Left cardiac atrium (tissue), 4 donors: ENCODE results near the gene VPS54. TPM values are rescaled to one million over a fixed set of nuclear protein-coding genes. Genes with fewer than 3 reads are reported as not detected.

ENCODE experiments used
- ATAC-seq, 2 donors: fragments of 200-7000 bp; cut with Tn5 transposase; one replicate each; pipeline ENCODE4 v1.9.1; 2020; ENCODE audit warnings: mild to moderate bottlenecking in 2 of 2, moderate library complexity in 2 of 2
- DNase-seq: peaks from one replicate; pipeline ENCODE4 v3.0.0-alpha.2; 2020
- intact Hi-C, 2 donors: fragments of 100-400 bp; cut with DNase I; formaldehyde crosslinking; loops; one replicate each; pipeline versions ENCODE4 v1.14.1 to v1.15.1; 2022 to 2023
- total RNA-seq, 2 donors: library from RNA; stranded (reverse); fragmentation: NEBNext Ultra II Directional; extraction: Animal tissue kit (Norgen Biotek cat#: 25700); gene quantifications; one replicate each; pipeline ENCODE4 v1.2.1, GENCODE V29; 2021
- donor health status: DM: no; HTN: yes; CAD: no.
- donor health status: DM: no; HTN: yes; CAD: no; lungs with severe emphysema.
- donor health status: DM: yes; HTN: yes; CAD: no.
- donor health status: Dilated cardiomyopathy.

Gene VPS54
- total RNA-seq, 2 donors from 2014 or later: 11.7 to 14.4 TPM

DNA sequence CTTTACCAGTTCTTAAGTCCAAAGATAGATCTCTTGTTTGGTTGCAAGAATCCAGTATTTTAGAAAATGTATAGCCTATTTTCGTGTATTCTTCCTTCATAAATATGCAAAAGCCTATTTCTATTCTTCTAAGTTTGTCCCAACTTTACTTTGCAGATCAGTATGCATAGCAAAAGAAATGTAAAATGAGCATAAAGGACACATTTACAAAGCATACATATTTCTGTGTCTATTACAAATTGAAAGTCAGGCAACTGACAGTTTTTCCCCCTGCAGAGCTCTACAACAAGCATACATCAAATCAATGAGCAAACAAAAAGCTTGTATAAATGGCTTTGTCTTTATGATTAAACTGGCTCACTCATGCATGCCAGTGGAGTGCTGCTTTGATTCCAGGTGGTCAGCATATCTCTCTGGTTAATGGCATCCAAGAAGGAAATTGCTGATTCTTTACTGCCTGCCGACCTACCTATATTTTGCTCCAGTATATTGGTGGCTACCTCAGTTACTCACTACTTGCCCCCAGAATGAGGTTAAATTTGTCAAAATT is 10.0 kb upstream of the VPS54 start:
- intact Hi-C loops: no loop called here
- DNase-seq (no peak), ATAC-seq (no peak)

DNA sequence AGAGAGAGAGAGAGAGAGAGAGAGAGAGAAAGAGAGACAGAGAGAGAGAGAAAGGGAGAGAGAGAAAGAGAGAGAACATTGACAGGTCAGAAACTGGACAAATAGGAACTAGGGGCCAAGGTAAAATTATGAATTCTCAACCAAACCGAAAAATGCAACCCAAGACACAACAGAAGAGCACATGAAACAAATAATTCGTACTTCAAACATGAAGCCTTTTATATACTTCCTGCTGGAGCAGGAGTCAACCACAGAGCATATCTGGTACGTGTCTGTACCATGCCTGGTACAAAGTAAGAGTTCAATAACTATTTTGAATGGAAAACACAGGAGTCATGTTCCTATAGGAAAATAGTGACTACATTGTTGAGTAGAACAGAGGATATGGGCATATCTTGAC is 6.5 kb upstream of the VPS54 start:
- intact Hi-C loops: no loop called here
- ATAC-seq: no peak
- no peak for DNase-seq

DNA sequence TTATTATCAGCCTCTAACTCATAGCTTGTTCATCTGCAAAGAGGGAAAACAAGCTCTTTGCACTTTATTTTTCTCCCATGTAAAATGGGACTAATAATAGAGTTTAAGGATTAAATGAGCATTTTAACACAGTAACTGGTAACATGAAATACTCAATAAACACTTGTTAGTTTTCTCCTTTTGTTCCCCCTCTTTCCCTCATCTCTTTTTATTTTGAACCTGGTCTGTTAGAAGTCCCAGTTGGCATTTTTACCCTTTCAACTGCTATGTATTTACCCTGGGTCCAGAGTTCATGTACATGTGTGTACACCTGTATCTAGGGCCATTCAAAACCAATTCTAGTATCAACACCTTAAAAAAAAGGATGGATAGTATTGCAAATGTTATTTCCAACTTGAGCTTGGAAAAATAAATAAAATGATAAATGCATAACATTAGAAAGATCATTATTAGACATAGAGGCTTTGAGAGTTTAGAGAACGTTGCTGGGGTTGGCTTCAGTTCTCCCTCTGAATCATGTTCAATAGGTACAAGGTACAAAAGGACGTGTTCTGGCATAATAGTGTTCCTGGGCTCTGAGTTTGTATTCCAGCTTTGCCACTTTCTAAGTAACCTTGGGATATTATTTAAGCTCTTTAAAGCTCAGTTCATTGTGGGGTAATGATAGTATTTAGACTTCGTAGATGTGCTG is 5.2 kb upstream of the VPS54 start:
- ATAC-seq: no peak
- no peak for DNase-seq
- intact Hi-C loops: no loop called here

DNA sequence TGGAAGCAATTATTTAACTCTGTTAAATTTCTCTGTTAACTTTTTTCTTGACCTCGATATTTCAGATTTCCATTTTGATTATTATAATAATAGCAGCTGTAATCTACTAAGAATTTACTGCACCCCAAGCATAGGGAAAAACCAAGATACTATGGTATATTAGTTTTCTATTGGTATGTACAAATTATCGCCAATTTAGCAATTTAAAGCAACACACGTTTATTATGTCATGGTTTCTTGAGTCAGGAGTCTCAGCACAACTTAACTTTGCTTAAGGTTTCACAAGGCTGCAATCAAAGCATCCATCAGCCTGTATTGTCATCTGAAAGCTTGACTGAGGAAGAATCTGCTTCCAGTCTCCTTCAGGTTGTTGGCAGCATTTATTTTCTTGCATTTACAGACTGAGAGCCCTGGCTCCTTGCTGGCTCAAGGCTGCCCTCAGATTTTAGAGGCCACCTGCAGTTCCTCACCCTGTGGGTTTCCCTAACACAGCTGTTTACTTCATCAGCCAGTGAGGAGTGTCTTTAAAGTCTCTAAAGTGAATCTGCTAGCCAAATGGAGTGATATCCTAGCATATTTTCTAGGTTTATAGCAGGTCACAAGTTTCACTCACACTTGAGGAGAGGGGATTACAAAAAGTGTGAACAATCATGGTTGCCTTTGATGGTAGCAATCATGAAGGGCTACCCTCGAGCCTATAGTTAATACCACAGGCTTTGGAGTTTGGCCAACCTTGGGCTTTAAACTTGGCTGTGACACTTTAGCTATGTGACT is 4.4 kb upstream of the VPS54 start:
- ATAC-seq (no peak), DNase-seq (no peak)
- intact Hi-C loops: no loop called here

DNA sequence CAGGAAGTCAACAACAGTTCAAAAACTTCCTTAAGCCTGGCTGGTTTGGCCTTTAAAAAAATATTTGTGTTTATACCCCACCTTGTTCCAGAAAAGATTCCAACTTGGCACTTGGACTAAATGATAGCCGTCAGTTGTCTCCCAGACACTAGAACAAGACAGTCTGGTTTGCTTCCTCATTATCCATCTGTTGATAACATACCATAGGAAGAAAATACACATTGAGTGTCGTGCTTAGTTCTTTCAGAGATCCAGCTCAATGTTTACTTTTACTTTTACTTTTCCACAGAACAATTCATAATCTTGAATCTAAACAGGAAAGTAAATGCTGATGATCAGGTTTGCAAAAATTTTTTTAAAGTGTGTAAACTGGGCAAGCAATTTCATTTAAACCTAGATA is 2.4 kb upstream of the VPS54 start:
- intact Hi-C loops: no loop called here
- DNase-seq (no peak), ATAC-seq (no peak)

DNA sequence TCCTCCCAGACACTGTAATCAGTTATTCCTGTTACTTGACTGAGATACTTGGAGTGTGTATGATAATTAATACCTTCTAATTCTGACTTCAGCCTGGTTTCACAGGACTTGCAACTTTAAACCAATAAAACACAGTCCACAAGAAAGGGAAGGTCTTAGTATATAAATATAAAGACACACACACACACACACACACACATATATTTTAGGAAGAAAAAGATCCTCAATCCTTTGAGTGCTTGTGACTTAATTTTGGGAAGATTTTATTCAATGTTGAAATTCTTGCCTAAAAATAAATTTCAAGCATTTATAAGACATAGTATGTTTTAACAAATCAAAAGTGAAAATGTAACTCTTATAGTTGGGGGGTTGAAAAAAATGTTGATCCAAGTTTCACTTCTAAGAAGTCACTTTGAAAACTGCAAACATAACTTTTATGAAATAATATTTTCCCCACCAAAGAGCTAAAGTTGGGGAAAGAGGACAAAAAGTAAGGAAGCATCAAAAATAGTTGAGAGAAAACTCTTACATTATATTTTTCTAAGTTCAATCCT is 824 bp upstream of the VPS54 start:
- DNase-seq: no peak
- ATAC-seq: no peak
- intact Hi-C loops: no loop called here

DNA sequence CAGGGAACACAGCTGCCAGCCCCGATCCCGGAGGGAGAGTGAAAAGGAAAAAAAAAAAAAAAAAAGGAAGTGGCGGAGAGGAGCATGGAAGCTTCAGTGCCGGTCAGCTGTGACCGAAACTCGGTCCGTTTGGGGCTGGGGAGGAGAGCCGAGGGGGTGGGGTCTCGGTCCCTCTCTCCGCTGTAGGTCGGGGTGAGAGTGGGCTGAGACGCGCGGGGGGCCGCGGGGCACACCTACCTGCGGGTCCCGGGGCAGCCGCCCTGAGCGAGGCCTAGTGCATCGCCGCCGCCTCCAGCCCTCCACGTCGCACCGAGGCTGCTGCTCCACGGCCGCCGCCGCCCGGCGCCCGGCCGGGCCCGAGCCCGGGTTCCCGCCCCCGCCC is 536 bp downstream of the VPS54 start:
- peak; percentile 61 to 68 for ATAC-seq
- intact Hi-C loops: no loop called here
- DNase-seq: peak; percentile 63

DNA sequence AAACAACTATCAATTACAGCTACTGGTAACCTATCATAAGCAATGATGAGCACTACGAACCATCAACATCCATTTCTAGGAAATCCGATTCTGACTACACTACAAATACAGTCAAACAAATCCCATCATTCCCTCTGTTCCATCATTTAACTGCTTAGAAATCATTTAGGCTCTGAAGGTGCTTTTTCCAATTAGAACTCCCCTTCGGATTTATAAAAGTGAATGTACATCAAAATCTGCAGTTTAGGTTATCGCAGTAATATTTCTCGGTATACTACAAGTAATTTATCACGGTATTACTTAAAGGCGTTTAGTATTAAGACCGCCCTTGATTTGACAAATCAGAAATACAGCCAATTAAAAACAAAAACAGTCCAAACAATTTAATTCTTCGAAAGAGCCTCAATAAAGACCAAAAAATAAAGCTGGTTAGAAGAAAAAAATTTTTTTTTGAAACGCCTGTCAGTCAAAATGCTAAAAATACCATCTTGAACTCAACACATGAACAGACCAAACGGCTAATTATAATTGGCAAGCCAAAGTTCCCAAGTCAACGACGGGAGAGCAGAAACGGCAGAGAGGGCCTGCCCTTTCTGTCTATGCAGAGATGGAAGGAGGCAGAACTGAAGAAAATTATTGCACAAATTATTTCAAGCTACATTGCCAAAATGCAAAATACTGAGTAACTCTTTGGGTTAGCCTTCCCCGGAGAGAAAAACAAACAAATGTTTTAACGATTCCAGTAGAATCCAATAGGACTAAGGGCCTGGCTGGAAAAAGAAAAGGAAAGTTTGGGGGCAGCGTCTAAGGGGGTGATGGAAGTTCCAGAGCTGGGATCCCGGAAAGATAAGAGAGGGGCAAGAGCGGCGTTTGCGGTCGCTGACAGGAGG is 1.2 kb downstream of the VPS54 start:
- DNase-seq (no peak), ATAC-seq (peak; percentile 19 to 31)
- intact Hi-C loops: no loop called here

DNA sequence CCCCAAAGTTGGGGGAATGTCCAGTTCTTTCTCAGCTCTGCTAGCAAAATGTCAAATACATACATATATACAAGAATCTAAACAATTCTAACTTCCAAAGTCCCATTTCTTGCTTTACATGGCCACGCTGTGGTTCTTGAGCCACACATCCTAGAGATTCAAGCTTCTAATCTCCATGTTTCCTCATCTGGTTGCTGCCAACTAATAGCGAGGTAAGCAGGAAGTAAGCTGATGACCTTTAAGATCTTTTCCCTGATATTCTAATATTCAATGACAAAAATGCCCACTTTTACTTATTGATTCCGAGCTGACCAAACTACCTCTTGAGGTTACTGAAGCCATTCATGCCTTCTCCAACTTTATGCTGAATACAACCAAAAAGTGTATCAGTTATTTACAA is 3.3 kb downstream of the VPS54 start:
- intact Hi-C loops: no loop called here
- no peak for DNase-seq
- ATAC-seq: no peak

DNA sequence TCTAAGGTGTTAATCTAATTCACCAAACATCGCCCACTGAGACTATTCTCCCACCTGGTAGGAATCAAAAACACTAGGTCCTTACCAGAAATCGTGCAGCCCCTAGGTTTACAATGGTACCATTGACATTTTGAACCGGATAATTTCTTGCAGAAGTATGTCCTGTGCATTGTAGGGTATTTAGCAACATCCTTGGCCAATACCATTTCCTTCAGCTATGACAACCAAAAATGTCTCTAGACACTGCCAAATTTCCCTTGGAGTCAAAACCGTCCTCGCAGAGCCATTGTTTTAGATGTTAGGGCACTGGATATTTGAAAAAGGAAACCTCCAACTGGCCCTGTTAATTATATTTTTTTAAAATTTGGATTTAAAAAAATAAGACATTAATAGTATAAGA is 3.8 kb downstream of the VPS54 start:
- intact Hi-C loops: no loop called here
- no peak for ATAC-seq
- DNase-seq: no peak

DNA sequence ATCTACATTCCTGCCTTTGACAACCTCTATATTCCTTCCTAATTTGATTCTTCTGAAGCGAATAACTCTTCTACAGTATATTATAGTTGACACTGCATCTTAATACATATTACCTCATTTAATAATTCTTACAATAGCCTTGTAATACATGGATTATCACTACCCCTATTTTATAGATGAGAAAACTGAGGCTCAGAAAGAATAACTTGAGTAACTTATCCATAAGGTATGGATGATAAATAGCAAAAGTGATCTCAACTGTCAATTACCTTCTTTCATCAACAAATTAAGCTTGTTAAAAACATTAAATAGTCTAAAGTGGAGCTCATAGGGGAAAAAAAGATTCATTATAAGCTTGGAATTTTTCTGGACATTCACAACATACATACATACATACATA is 4.6 kb downstream of the VPS54 start:
- ATAC-seq: no peak
- DNase-seq: no peak
- intact Hi-C loops: no loop called here

DNA sequence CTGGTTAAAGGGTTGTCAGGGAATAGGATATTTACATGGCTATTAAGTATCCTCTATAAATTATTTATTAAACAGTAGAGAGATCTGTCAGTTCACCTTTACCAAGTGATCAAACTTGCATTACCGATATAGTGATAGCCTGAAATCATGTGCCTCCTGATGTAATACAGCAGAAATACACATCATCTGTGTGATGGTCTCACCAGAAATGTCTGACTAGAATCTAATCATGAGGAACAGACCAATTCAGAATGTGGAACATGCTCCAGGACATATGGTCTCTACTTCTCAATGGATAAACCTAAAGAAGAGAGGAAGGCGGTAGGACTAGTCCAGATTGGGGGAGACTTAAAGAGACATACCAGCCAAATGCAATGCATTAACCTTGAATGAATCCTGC is 6.2 kb downstream of the VPS54 start:
- no peak for DNase-seq
- intact Hi-C loops: no loop called here

DNA sequence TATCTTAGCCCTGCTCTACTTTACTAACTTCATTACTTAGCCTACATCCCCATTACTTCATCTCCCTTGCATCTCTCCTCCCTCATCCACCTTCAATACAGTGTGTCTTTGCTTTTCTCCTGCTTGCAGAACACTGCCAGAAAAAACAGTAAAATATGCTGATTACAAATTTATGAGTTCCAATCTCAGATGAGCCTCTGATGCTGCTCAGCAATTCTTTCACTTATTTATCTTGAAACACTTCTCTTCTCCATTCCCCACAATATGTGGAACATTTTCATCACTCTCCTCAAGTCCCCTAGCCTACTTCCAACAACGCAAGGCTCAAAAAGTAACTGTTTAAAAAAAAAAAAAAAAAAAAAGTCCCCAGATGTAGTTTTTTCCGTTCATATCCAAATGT is 7.1 kb downstream of the VPS54 start:
- intact Hi-C loops: no loop called here
- no peak for DNase-seq
- peak in 1 of 2 donors; percentile 56 for ATAC-seq

More for the DNA sequence above, 6.2 kb downstream of the VPS54 start:
- no peak for ATAC-seq

DNA sequence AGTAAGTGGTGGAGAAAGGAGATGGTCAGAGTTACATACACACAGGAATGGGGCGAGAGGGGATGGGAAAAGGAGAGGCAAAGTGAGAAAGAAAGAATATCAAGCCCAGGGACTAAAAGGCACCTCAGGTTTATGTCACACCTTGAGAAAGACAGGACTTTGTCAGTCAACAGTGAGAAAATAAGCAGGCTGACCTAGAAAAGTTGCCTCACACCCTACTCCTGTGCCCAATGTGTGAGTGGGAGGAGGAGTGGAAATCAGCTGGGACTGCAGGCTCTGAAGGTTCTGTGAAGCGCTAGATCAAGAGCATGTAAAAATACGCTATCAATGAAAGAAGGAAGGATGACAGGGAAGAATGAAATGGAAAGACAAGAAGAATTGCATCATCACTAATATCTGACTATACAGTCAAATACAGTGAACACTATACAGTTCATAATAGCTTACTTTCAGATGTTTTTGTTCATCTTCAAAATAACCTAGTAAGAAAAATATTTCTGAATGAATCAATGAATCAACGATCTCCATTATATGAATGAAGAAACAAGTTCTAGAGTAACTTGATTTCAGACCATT is 10.7 kb downstream of the VPS54 start:
- ATAC-seq (peak in 1 of 2 donors; percentile 38), DNase-seq (no peak)
- intact Hi-C loops: no loop called here

DNA sequence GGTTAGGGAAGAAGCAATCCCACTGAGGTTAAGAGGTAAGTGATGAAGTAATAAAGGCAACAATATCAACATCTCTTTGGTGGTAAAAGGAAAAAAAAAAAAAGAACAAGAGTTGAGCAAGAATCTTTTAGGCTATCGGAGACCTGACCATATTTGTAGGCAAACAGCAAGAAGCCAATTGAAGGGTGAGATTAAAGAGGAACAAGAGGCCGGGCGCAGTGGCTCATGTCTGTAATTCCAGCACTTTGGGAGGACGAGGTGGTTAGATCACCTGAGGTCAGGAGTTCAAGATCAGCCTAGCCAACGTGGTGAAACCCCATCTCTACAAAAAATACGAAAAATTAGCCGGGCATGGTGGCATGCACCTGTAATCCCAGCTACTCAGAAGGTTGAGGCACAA is 11.3 kb downstream of the VPS54 start:
- DNase-seq (no peak), ATAC-seq (no peak)
- intact Hi-C loops: no loop called here

DNA sequence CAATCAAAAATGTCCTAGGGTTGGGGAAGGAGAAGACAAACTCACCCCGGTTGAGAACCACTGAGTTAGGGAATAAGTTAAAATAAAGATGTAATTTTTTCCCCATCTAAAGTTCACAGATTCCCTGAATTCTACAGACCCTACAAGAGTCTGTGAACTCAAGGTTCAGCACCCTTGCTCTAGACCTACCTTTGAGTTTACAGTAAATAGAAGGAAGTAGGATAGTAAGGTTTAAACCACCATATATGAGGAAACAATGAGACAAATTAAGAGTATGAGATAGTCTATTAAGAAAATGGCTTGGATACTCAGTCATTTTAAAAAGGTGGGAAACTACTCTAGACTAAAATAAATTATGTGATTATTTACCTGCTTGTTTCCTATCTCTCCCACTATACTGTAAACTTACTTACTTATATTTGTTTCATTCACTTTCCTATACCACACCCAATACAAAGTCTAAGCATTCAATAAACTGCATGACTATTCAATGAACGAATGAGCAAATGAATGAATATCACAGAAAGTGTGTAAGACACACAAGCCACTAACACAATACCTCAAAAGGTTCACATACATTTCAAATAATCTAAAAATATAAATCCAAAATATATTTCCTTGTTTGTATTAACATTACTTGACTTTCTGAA is 13.4 kb downstream of the VPS54 start:
- ATAC-seq (no peak), DNase-seq (no peak)
- intact Hi-C loops: no loop called here

DNA sequence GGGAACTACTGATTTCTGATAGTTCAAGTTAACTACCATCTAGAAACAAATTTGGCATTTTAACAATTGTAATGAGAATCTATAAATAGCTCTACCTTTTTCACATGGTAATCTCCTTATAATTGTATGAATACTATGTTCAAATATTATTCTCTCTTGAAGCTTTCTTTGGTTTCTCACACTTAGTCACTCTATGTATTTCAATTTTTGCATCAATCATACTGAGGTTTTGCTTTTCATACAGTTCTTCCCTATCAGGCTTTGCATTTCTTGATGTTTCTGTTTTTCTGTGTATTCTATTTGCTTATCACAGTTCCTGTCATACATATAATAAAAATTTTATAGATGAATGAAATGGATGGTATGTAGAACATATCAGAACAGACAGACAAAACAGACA is 16.0 kb downstream of the VPS54 start:
- ATAC-seq: no peak
- intact Hi-C loops: no loop called here
- DNase-seq: no peak

DNA sequence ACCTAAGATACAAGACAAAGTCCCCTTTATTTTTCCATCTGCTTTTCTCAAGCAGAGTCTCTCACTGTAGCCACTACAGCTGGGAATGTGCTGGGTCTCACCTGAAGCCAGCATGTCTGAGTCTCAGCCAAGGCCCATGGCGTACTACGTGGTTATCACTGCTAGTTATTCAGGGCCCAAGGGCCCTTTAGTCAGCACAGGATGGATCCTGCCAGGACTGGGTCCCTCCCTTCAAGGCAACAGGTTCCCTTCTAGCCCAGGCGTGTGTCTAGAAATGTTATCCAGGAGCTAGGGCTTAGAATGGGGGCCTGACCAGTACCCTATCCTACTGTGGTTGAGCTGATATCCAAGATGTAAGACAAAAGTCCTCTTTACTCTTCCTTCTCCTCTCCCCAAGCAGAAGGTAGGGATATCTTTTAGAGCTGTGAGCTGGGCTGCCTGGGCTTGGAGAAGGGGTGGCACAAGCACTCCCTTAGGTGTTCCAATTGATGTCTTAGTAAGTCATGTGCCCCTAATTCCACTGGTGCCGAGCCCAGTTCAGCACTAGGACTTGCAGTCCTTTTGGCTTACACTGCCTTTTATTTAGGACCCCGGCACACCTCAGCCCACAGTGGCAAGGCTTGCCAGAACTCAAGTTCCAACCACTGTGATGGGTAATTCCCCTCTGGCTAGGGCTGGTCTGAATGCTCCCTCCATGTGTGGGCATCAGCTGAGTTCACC is 17.7 kb downstream of the VPS54 start:
- DNase-seq (no peak), ATAC-seq (peak in 1 of 2 donors; percentile 22)

More for the DNA sequence above, 17.7 kb downstream of the VPS54 start:
- intact Hi-C loops: no loop called here
